Endothelial cell of umbilical vein (primary cell): ENCODE data around the gene ZNF556. TPM values are rescaled to one million over a fixed set of nuclear protein-coding genes. Genes with fewer than 3 reads are reported as not detected.

ENCODE experiments used
- BruUV-seq: library from RNA; stranded (reverse); fragments of 400-500 nt; replicated peaks from 2 replicates; lab custom pipeline; 2021; lab: Mats Ljungman, UMichigan
- CTCF ChIA-PET: fragments of 300-600, 350-600 bp; sonication (Branson Sonifier 250); formaldehyde crosslinking; loops from one replicate; lab custom pipeline; 2021; ENCODE audit warnings: antibody characterized with exemption, inconsistent platforms; lab: Charles Lee
- POLR2A ChIA-PET: fragments of 300-600, 350-600 bp; sonication (Branson Sonifier 250); formaldehyde crosslinking; loops from one replicate; lab custom pipeline; 2021; ENCODE audit warnings: antibody characterized with exemption, inconsistent platforms; lab: Charles Lee
- DNase-seq: peaks from one replicate; pipeline ENCODE4 v3.0.0-alpha.2; 2011; ENCODE audit warnings: low read depth, low spot score
- FAIRE-seq: peaks from 2 replicates; lab custom pipeline; 2011; peaks lifted over from hg19 to GRCh38; lab: Jason Lieb, UNC
- H2AFZ ChIP-seq: 2 replicates; pipeline ENCODE4 v1.6.0; 2012; ENCODE audit warnings: low read depth, low read length, control low read depth, inconsistent platforms
- H3K27ac ChIP-seq: 2 replicates; pipeline ENCODE4 v1.5.1; 2011; ENCODE audit warnings: low read depth, mild to moderate bottlenecking, control low read depth, low read length, moderate library complexity; ENCODE audit not compliant: insufficient read depth
- H3K27me3 ChIP-seq, 2 experiments: 2 replicates each; pipeline versions ENCODE4 v1.6.0 to v1.6.1; 2011; ENCODE audit warnings: low read length in 2 of 2, mixed read lengths in 1 of 2; ENCODE audit not compliant: control insufficient read depth in 2 of 2, insufficient read depth in 2 of 2
- H3K36me3 ChIP-seq, 2 experiments: 2 replicates in 1 of 2; 3 replicates in 1 of 2; pipeline ENCODE4 v1.5.1; 2011; ENCODE audit warnings: low read length in 2 of 2, mild to moderate bottlenecking in 1 of 2, moderate library complexity in 1 of 2; ENCODE audit not compliant: control insufficient read depth in 2 of 2, insufficient read depth in 2 of 2; ENCODE audit errors: extremely low read depth in 1 of 2
- H3K4me1 ChIP-seq: 3 replicates; pipeline ENCODE4 v1.5.1; 2011; ENCODE audit warnings: mild to moderate bottlenecking, low read length; ENCODE audit not compliant: control insufficient read depth, insufficient read depth; ENCODE audit errors: extremely low read depth
- H3K4me2 ChIP-seq: 2 replicates; pipeline ENCODE4 v1.6.1; 2011; ENCODE audit warnings: low read length, control low read depth, mixed read lengths; ENCODE audit not compliant: insufficient read depth
- H3K4me3 ChIP-seq, 3 experiments: fragments of 200-600 bp in 1 of 3; sonication (generic), shearing (Covaris generic) in 1 of 3; replicated peaks in 1 of 3; 2 replicates each; pipeline ENCODE4 v1.5.1; 2011 to 2016; ENCODE audit warnings: control low read depth in 3 of 3, low read length in 3 of 3, mild to moderate bottlenecking in 2 of 3, inconsistent platforms in 1 of 3, low read depth in 1 of 3, moderate library complexity in 1 of 3; ENCODE audit not compliant: insufficient read depth in 1 of 3
- H3K79me2 ChIP-seq: 2 replicates; pipeline ENCODE4 v1.6.0; 2012; ENCODE audit warnings: low read length, inconsistent platforms; ENCODE audit not compliant: control insufficient read depth, insufficient read depth
- H3K9ac ChIP-seq: replicated peaks from 2 replicates; pipeline ENCODE3; 2011; ENCODE audit warnings: low read length, control low read depth; ENCODE audit not compliant: insufficient read depth; ENCODE audit errors: extremely low read depth
- H3K9me1 ChIP-seq: replicated peaks from 3 replicates; pipeline ENCODE4 v1.6.0; 2011; ENCODE audit warnings: mild to moderate bottlenecking, low read length; ENCODE audit not compliant: control insufficient read depth, insufficient read depth; ENCODE audit errors: extremely low read depth
- H3K9me3 ChIP-seq: replicated peaks from 2 replicates; pipeline ENCODE4 v1.5.1; 2012; ENCODE audit warnings: low read length, inconsistent platforms; ENCODE audit not compliant: control insufficient read depth, insufficient read depth
- H4K20me1 ChIP-seq: replicated peaks from 2 replicates; pipeline ENCODE3; 2011; ENCODE audit warnings: mild to moderate bottlenecking, low read length; ENCODE audit not compliant: control insufficient read depth, insufficient read depth; ENCODE audit errors: extremely low read depth
- EZH2 ChIP-seq: IDR thresholded peaks from 2 replicates; pipeline ENCODE4 v1.6.1; 2012; ENCODE audit warnings: borderline replicate concordance, low read depth, mild to moderate bottlenecking, moderate library complexity, low read length, inconsistent platforms; ENCODE audit not compliant: severe bottlenecking
- FOS ChIP-seq: IDR thresholded peaks from 2 replicates; pipeline ENCODE4 v1.6.1; 2011; ENCODE audit warnings: mild to moderate bottlenecking, low read length, moderate library complexity, borderline replicate concordance; ENCODE audit not compliant: insufficient read depth
- GATA2 ChIP-seq: IDR thresholded peaks from 2 replicates; pipeline ENCODE4 v1.7.0; 2011; ENCODE audit warnings: low read depth, mild to moderate bottlenecking, moderate library complexity, mixed read lengths, low read length; ENCODE audit not compliant: insufficient read length, insufficient read depth
- JUN ChIP-seq: IDR thresholded peaks from 2 replicates; pipeline ENCODE4 v1.6.1; 2011; ENCODE audit warnings: borderline replicate concordance, low read depth; ENCODE audit not compliant: insufficient read length, insufficient read depth
- MYC ChIP-seq: IDR thresholded peaks from one replicate; pipeline ENCODE4 v1.6.1; 2011; ENCODE audit warnings: mild to moderate bottlenecking, low read depth, low read length
- POLR2A ChIP-seq: IDR thresholded peaks from 2 replicates; pipeline ENCODE4 v1.6.1; 2012; ENCODE audit warnings: low read depth, mild to moderate bottlenecking, control low read depth, low read length
- POLR2AphosphoS5 ChIP-seq: IDR thresholded peaks from 2 replicates; pipeline ENCODE4 v1.6.1; 2012; ENCODE audit warnings: low read depth, mild to moderate bottlenecking, control low read depth, low read length, moderate library complexity; ENCODE audit not compliant: insufficient read depth
- dilution Hi-C: fragments of 300-500 bp; cut with MboI; formaldehyde crosslinking; loops from one replicate; pipeline ENCODE4 v1.15.0; 2019; ENCODE audit warnings: low sequenced_read_pairs; ENCODE audit not compliant: extremely low pct_ligation_motif_present
- intact Hi-C: fragments of 100-400 bp; cut with micrococcal nuclease; formaldehyde crosslinking; loops from one replicate; pipeline ENCODE4 v1.10.0; 2022
- polyA plus RNA-seq, 4 experiments: library from polyadenylated mRNA; depleted of rRNA in 3 of 4; stranded (reverse) in 3 of 4; unstranded in 1 of 4; fragments of >200 nt; gene quantifications; 2 replicates each; pipeline versions ENCODE4 v1.2.1 to v1.2.3, GENCODE V29; 2011 to 2012; ENCODE audit warnings: missing spikeins in 1 of 4
- total RNA-seq: library from RNA; stranded (reverse); gene quantifications from 2 replicates; pipeline ENCODE4 v1.2.3, GENCODE V29; 2021
- TF ChIP-seq, protein P1 (sequence below): IDR thresholded peaks from 2 replicates; pipeline ENCODE4 v1.6.1; 2011; ENCODE audit not compliant: insufficient read depth, insufficient read length
- TF ChIP-seq, protein P2 (sequence below), 2 donors: IDR thresholded peaks; 1 replicate in 1 of 2; 2 replicates in 1 of 2; pipeline ENCODE4 v1.5.1; 2011; ENCODE audit warnings: low read length in 2 of 2, mild to moderate bottlenecking in 2 of 2, moderate library complexity in 2 of 2, control low read depth in 1 of 2, inconsistent platforms in 1 of 2, low read depth in 1 of 2; ENCODE audit not compliant: insufficient read depth in 1 of 2; ENCODE audit errors: extremely low read depth in 1 of 2

ZNF556 gene
- total and polyA plus RNA-seq, 2 donors (not counting 3 experiments of a cell fraction or from before 2014, with no cell fraction given), result 0.01 TPM; not detected in 1

DNA sequence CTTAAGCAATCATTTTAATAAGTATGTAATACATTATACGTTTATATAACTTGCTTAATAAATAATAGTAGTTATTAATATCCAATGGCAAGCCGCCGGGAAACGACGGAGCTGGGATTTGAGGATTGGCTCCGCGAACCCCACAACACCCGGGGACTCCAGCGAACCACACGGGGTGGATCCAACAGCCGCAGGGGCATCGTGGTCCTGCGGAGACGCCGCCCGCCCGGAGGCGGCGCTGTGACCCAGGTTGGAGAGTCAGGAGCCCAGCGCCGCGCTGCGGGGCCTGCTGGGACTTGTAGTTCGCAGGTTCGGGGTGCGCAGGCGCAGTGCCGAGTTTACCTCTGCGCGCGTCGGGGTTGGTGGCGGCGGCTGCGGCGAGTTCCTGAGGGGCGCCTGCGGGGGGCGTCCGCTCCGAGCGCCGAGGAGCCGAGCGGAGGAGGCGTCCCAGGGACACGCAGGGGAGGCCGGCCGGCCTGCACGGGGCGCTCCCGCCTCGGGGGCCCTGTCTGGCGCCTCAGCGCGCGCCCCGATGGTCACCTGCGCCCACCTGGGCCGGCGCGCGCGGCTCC lies 47.5 kb upstream of the ZNF556 start, which contains the start of gene ZNF554:
ZNF554 (plus strand) TSS at position 329 of the 572 bp plus-strand sequence; CDS start at position 533, 204 bp downstream.
- H3K79me2 ChIP-seq, result no peaks in the 10 kb centered on the region
- H3K9me1 ChIP-seq, result no peaks in the 10 kb centered on the region
- no peaks in the 10 kb centered on the region for H3K27me3 ChIP-seq
- POLR2A ChIA-PET, result interaction anchor here (1.1 kb wide), 1 partner anchor 21 kb away, joined by 3 read pairs; no protein-coding TSS in a partner anchor
- dilution Hi-C loops, result no loop called here
- TF ChIP-seq, protein P1, sequence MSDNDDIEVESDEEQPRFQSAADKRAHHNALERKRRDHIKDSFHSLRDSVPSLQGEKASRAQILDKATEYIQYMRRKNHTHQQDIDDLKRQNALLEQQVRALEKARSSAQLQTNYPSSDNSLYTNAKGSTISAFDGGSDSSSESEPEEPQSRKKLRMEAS, result peak; percentile 41
- no peak for TF ChIP-seq EZH2
- TF ChIP-seq POLR2A, result no peak
- TF ChIP-seq MYC, result no peak
- no peak for TF ChIP-seq GATA2
- TF ChIP-seq POLR2AphosphoS5, result peak; percentile 71
- TF ChIP-seq FOS, result no peak
- TF ChIP-seq, protein P2, sequence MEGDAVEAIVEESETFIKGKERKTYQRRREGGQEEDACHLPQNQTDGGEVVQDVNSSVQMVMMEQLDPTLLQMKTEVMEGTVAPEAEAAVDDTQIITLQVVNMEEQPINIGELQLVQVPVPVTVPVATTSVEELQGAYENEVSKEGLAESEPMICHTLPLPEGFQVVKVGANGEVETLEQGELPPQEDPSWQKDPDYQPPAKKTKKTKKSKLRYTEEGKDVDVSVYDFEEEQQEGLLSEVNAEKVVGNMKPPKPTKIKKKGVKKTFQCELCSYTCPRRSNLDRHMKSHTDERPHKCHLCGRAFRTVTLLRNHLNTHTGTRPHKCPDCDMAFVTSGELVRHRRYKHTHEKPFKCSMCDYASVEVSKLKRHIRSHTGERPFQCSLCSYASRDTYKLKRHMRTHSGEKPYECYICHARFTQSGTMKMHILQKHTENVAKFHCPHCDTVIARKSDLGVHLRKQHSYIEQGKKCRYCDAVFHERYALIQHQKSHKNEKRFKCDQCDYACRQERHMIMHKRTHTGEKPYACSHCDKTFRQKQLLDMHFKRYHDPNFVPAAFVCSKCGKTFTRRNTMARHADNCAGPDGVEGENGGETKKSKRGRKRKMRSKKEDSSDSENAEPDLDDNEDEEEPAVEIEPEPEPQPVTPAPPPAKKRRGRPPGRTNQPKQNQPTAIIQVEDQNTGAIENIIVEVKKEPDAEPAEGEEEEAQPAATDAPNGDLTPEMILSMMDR (IDR thresholded peaks at IDR 0.05; ENCODE audit: extremely low read depth in 1 of 2, insufficient read depth in 1 of 2, low read depth in 1 of 2, low read length in 2 of 2), result peak; percentile 96 to 98
- TF ChIP-seq JUN, result no peak
- FAIRE-seq (peak; percentile 83), DNase-seq (peak; percentile 95)
- BruUV-seq, result no TSS peak
- no peak within 1 kb of the TSS for H3K27ac ChIP-seq
- H3K9ac ChIP-seq, result peak within 1 kb of the TSS; percentile 36
- no peaks in the 10 kb centered on the region for H3K9me3 ChIP-seq
- peak within 1 kb of the TSS; percentile 89 for H3K4me2 ChIP-seq
- CTCF ChIA-PET, result interaction anchor here (1.1 to 1.2 kb wide), 3 partner anchors 21 to 34 kb away, joined by 3 to 5 read pairs (median 4); partner anchors contain the start of genes THOP1 and ZNF555
- intact Hi-C loops, result loop anchor here (2.0 kb wide), 1 partner anchor 37 kb away; the partner anchor contains the start of gene SGTA
- H2AFZ ChIP-seq, result peak within 1 kb of the TSS; percentile 75
- no peaks in the 10 kb centered on the region for H4K20me1 ChIP-seq
- H3K4me3 ChIP-seq, result peak within 1 kb of the TSS; percentile 54 to 86 (median 61)
- H3K36me3 ChIP-seq, result peaks cover 0 to 3% of the 10 kb centered on the region in 2 experiments
- H3K4me1 ChIP-seq, result peaks cover 3% of the 10 kb centered on the region
